SU-DHL-6 (cell line): Measurements from ENCODE around the gene PLCB2.

Experiments
- H2AFZ ChIP-seq: fragments of 200-600 bp; sonication (generic); 2 replicates; pipeline ENCODE4 v1.6.1; 2014; ENCODE audit warnings: low read depth, mild to moderate bottlenecking, moderate library complexity, mixed read lengths, antibody characterized with exemption, low read length; ENCODE audit not compliant: severe bottlenecking
- H3F3A ChIP-seq: fragments of 200-600 bp; shearing (Covaris generic); 2 replicates; pipeline ENCODE4 v1.6.0; 2016; ENCODE audit warnings: antibody characterized with exemption, mild to moderate bottlenecking; ENCODE audit not compliant: insufficient read depth
- H3K27ac ChIP-seq: fragments of 200-600 bp; sonication (generic); 2 replicates; pipeline ENCODE4 v1.5.1; 2016; ENCODE audit warnings: low read depth, mild to moderate bottlenecking, low read length, moderate library complexity, mixed read lengths
- H3K27me3 ChIP-seq: fragments of 200-600 bp; sonication (generic), shearing (Covaris generic); 2 replicates; pipeline ENCODE4 v1.6.0; 2014; ENCODE audit warnings: mild to moderate bottlenecking, low read length
- H3K36me3 ChIP-seq: fragments of 200-600 bp; sonication (generic); 2 replicates; pipeline ENCODE4 v1.6.1; 2014; ENCODE audit warnings: mild to moderate bottlenecking, low read length, mixed read lengths
- H3K4me2 ChIP-seq: fragments of 300-600, 200-600 bp; shearing (Covaris generic), sonication (generic); 2 replicates; pipeline ENCODE4 v1.6.0; 2014; ENCODE audit warnings: low read length, low read depth, mild to moderate bottlenecking; ENCODE audit not compliant: poor library complexity, severe bottlenecking
- H3K4me3 ChIP-seq: fragments of 200-600 bp; sonication (generic); 2 replicates; pipeline ENCODE4 v1.5.1; 2014; ENCODE audit warnings: antibody characterized with exemption, low read length, mild to moderate bottlenecking, mixed read lengths; ENCODE audit not compliant: insufficient read depth, poor library complexity, severe bottlenecking
- H3K79me2 ChIP-seq: fragments of 200-600 bp; sonication (generic); 2 replicates; pipeline ENCODE4 v1.6.1; 2014; ENCODE audit warnings: mild to moderate bottlenecking, low read length, moderate library complexity; ENCODE audit not compliant: insufficient read depth
- H3K9ac ChIP-seq: fragments of 200-600 bp; sonication (generic); 2 replicates; pipeline ENCODE4 v1.7.0; 2014; ENCODE audit warnings: mild to moderate bottlenecking, low read length
- H3K9me2 ChIP-seq: fragments of 200-600 bp; sonication (generic); replicated peaks from 2 replicates; pipeline ENCODE4 v1.6.1; 2014; ENCODE audit warnings: low read length; ENCODE audit not compliant: insufficient read depth
- H3K9me3 ChIP-seq: fragments of 200-600 bp; sonication (generic); 2 replicates; pipeline ENCODE4 v1.6.1; 2014; ENCODE audit warnings: low read length, mixed read lengths; ENCODE audit not compliant: insufficient read depth
- H4K20me1 ChIP-seq: fragments of 200-600 bp; sonication (generic); 2 replicates; pipeline ENCODE4 v1.6.1; 2014; ENCODE audit warnings: low read depth, mild to moderate bottlenecking, antibody characterized with exemption, low read length, moderate library complexity, mixed read lengths
- EZH2phosphoT487 ChIP-seq: fragments of 200-600 bp; sonication (generic), shearing (Covaris generic); conservative IDR thresholded peaks from 2 replicates; pipeline ENCODE4 v1.6.1; 2018; ENCODE audit warnings: mild to moderate bottlenecking, antibody characterized with exemption, low read length, moderate library complexity, mixed read lengths
- TF ChIP-seq, protein P1 (sequence below): fragments of 200-600 bp; sonication (generic); IDR thresholded peaks from one replicate; pipeline ENCODE4 v1.5.1; 2017; ENCODE audit warnings: antibody characterized with exemption, mild to moderate bottlenecking, low read length, moderate library complexity; ENCODE audit not compliant: insufficient read depth, poor library complexity, severe bottlenecking

Gene PLCB2

GRCh38 chr15:40297356-40297755 lies 10.4 kb downstream of the PLCB2 start:
- Histone ChIP-seq H3K9ac (no peak overlapping the region), H3K27ac (no peak overlapping the region), H3K4me3 (no peak overlapping the region), H3K36me3 (no peaks in the 10 kb centered on the region), H3K9me2 (no peaks in the 10 kb centered on the region), H3K79me2 (no peaks in the 10 kb centered on the region), H3K27me3 (no peaks in the 10 kb centered on the region), H3K9me3 (peaks cover 3% of the 10 kb centered on the region; the same call in 1 of the 2 replicates), H3F3A (no peaks in the 10 kb centered on the region), H3K4me2 (no peak overlapping the region), H2AFZ (no peak overlapping the region), H4K20me1 (no peaks in the 10 kb centered on the region)
- no peak for TF ChIP-seq EZH2phosphoT487
- TF ChIP-seq, protein P1, sequence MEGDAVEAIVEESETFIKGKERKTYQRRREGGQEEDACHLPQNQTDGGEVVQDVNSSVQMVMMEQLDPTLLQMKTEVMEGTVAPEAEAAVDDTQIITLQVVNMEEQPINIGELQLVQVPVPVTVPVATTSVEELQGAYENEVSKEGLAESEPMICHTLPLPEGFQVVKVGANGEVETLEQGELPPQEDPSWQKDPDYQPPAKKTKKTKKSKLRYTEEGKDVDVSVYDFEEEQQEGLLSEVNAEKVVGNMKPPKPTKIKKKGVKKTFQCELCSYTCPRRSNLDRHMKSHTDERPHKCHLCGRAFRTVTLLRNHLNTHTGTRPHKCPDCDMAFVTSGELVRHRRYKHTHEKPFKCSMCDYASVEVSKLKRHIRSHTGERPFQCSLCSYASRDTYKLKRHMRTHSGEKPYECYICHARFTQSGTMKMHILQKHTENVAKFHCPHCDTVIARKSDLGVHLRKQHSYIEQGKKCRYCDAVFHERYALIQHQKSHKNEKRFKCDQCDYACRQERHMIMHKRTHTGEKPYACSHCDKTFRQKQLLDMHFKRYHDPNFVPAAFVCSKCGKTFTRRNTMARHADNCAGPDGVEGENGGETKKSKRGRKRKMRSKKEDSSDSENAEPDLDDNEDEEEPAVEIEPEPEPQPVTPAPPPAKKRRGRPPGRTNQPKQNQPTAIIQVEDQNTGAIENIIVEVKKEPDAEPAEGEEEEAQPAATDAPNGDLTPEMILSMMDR = no peak

GRCh38 chr15:40296561-40297230 lies 11.0 kb downstream of the PLCB2 start:
- Histone ChIP-seq H3K27ac (no peak overlapping the region), H2AFZ (no peak overlapping the region), H3K9me2 (no peaks in the 10 kb centered on the region), H3K27me3 (no peaks in the 10 kb centered on the region), H3K36me3 (no peaks in the 10 kb centered on the region), H3K4me3 (no peak overlapping the region), H3F3A (no peaks in the 10 kb centered on the region), H3K4me2 (no peak overlapping the region), H3K9ac (no peak overlapping the region), H3K79me2 (no peaks in the 10 kb centered on the region), H4K20me1 (no peaks in the 10 kb centered on the region), H3K9me3 (peaks cover 3% of the 10 kb centered on the region; the same call in 1 of the 2 replicates)
- TF ChIP-seq, protein P1 = no peak
- no peak for TF ChIP-seq EZH2phosphoT487

DNA sequence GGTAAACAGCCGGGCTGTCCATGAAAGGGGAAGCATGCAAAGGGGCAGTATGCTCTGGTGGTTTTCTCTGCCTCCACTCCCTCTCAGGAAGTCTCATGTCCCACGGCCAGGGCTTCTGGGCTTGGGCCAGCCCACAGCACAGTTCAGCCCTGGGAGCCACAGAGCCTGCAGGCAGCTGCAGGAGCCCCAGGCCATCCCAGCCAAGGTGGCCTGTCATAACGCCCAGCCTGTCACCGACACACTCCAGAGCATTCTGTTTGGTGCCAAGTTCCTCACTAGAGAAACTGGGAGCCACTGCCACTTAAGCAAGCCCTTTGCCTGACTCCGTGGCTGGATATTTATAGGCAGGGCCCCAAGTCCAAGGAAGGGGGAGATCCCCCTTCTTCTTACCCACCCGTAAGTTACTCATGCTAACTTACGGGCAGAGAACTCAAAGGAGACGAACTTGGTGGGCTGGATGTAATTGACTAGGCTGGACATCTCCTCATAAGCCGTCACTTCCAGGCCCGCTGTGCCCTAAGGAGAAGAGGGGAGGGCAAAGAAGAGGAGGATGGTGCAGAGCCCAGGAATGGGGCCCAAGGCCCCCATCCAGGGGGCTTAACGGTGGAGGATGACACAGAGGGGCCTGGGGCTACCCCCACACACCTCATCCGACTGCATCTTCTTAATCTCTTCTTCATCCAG lies 11.7 kb downstream of the PLCB2 start:
- no peak overlapping the region for H3K9ac ChIP-seq
- no peaks in the 10 kb centered on the region for H3K27me3 ChIP-seq

More for the DNA sequence above, 11.7 kb downstream of the PLCB2 start:
- no peaks in the 10 kb centered on the region for H4K20me1 ChIP-seq
- no peaks in the 10 kb centered on the region for H3K79me2 ChIP-seq
- no peak overlapping the region for H3K4me2 ChIP-seq
- H3K36me3 ChIP-seq = no peaks in the 10 kb centered on the region
- TF ChIP-seq EZH2phosphoT487 = no peak
- TF ChIP-seq, protein P1 = no peak
- H3F3A ChIP-seq = no peaks in the 10 kb centered on the region
- peaks cover 3% of the 10 kb centered on the region; the same call in 1 of the 2 replicates for H3K9me3 ChIP-seq
- H3K4me3 ChIP-seq = no peak overlapping the region
- no peak overlapping the region for H2AFZ ChIP-seq
- H3K27ac ChIP-seq = no peak overlapping the region
- no peaks in the 10 kb centered on the region for H3K9me2 ChIP-seq
